ENCODE measurements around the gene SMPX. TPM values are rescaled to one million over a fixed set of nuclear protein-coding genes. Genes with fewer than 3 reads are reported as not detected.

SMPX gene
- total and polyA plus RNA-seq, 9 of the 15 experiments (the other 6 are each of a cell fraction or from before 2014, with no cell fraction given), result not detected

- no peaks in the 10 kb centered on the region for H3K36me3 ChIP-seq (ENCODE audit: control insufficient read depth, insufficient read depth, low read length)
- H3K4me1 ChIP-seq (replicated peaks in 1 of 2; ENCODE audit: control insufficient read depth in 2 of 2, insufficient read depth in 2 of 2, low read length in 2 of 2), result no peaks in the 10 kb centered on the region
- H3K79me2 ChIP-seq (ENCODE audit: control insufficient read depth, insufficient read depth, low read length), result no peaks in the 10 kb centered on the region
- no TSS peak for BruUV-seq (replicated peaks)
- no peaks in the 10 kb centered on the region for H4K20me1 ChIP-seq (replicated peaks; ENCODE audit: control insufficient read depth, insufficient read depth, low read length)
- H3K27me3 ChIP-seq (ENCODE audit: control insufficient read depth in 2 of 2, insufficient read depth in 2 of 2, low read length in 2 of 2), result no peaks in the 10 kb centered on the region
- ATAC-seq (no peak), FAIRE-seq (no peak), DNase-seq (ENCODE audit: extremely low read depth in 1 of 4, low spot score in 3 of 4) (no peak)
- H2AFZ ChIP-seq (ENCODE audit: low read depth, low read length), result no peak overlapping the region
- H3K9me1 ChIP-seq (ENCODE audit: control insufficient read depth, insufficient read depth, low read length), result no peaks in the 10 kb centered on the region
- TF ChIP-seq ZNF41 (CRISPR knock-in tag; conservative IDR thresholded peaks at IDR 0.05) (no peak), SNAPC5 (CRISPR knock-in tag; IDR thresholded peaks at IDR 0.05) (no peak), ADNP (tag; IDR thresholded peaks at IDR 0.05) (no peak), NKRF (IDR thresholded peaks at IDR 0.05; ENCODE audit: borderline replicate concordance) (no peak), ZNF12 (CRISPR knock-in tag; IDR thresholded peaks at IDR 0.05) (no peak)
- WGBS (ENCODE audit: insufficient coverage, low coverage, missing lambda C conversion rate), result 0% methylated on average over 4 of the region's 4 CpGs
- no peak overlapping the region for H3K4me3 ChIP-seq
- no peaks in the 10 kb centered on the region for H3K9me3 ChIP-seq (replicated peaks; ENCODE audit: control insufficient read depth, insufficient read depth, low read depth, low read length)
- in situ Hi-C loops (cut with MboI) (no loop called here), intact Hi-C loops (cut with micrococcal nuclease) (no loop called here)
- no peak overlapping the region for H3K4me2 ChIP-seq (ENCODE audit: insufficient read depth, low read length)
- no peak overlapping the region for H3K9ac ChIP-seq (ENCODE audit: insufficient read depth in 1 of 2, low read depth in 2 of 2, low read length in 2 of 2)
- H3K27ac ChIP-seq (ENCODE audit: extremely low read depth, low read depth, low read length), result no peak overlapping the region
- CTCF ChIA-PET (ENCODE audit: low intra/inter-chr PET ratio), result no interaction called here
- POLR2A ChIA-PET, result no interaction called here
Observed at GRCh38 chrX:21666252-21666651, 91.7 kb downstream of the SMPX start.

All from K562 (cell line).